ENCODE measurements around the gene MRPL21. TPM values are rescaled to one million over a fixed set of nuclear protein-coding genes. Genes with fewer than 3 reads are reported as not detected.
A peak's percentile ranks its signal among the peaks of the same experiment; 100 is the strongest.

MRPL21 gene
- total RNA-seq, 4 donors from 2014 or later: 61.0 to 75.5 (median 64.6) TPM

DNA sequence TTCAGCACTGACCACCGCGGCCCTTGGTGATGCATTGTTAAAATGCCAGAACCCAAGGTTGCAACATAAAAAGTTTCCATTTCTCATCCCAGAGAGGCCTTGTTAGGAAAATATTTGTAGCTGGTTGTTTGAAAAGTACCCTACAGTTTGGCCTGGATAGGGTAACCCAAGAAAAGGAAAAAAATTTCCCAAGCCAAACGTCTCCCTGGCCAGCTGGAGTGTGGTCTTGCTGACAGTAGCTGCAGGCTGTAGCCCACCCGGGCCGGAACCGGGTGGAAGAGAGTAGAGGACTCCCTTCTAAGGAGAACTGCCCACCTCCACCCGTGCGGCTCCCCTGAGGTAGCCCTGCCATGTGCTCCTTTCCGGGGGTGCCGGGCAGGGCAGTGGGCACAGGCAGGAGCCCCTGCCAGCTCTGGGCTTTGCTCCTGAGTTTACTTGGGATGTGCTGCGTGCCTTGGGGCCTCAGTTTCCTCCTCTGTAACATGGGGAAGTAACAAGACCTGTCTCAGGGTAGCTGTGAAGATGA is 38.5 kb upstream of the MRPL21 start:
- H3K4me3 ChIP-seq: no peak overlapping the region
- no peaks in the 10 kb centered on the region for H3K4me1 ChIP-seq
- H3K36me3 ChIP-seq: peaks cover 0 to 32% of the 10 kb centered on the region in 2 donors
- peak overlapping the region in 1 of 4 donors; percentile 34 for H3K27ac ChIP-seq
- TF ChIP-seq POLR2A (IDR thresholded peaks at IDR 0.05): no peak
- TF ChIP-seq, protein P1, sequence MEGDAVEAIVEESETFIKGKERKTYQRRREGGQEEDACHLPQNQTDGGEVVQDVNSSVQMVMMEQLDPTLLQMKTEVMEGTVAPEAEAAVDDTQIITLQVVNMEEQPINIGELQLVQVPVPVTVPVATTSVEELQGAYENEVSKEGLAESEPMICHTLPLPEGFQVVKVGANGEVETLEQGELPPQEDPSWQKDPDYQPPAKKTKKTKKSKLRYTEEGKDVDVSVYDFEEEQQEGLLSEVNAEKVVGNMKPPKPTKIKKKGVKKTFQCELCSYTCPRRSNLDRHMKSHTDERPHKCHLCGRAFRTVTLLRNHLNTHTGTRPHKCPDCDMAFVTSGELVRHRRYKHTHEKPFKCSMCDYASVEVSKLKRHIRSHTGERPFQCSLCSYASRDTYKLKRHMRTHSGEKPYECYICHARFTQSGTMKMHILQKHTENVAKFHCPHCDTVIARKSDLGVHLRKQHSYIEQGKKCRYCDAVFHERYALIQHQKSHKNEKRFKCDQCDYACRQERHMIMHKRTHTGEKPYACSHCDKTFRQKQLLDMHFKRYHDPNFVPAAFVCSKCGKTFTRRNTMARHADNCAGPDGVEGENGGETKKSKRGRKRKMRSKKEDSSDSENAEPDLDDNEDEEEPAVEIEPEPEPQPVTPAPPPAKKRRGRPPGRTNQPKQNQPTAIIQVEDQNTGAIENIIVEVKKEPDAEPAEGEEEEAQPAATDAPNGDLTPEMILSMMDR (IDR thresholded peaks at IDR 0.05 in 4 of 5, conservative IDR thresholded peaks at IDR 0.05 in 1 of 5): no peak
- ATAC-seq: no peak
- no peaks in the 10 kb centered on the region for H3K27me3 ChIP-seq
- intact Hi-C loops (cut with DNase I; ENCODE audit: low total_unique reads): no loop called here
- in situ Hi-C loops (cut with MboI; ENCODE audit: low sequenced_read_pairs in 4 of 4): no loop called here
- no peak for DNase-seq
- H3K9me3 ChIP-seq: no peaks in the 10 kb centered on the region

DNA sequence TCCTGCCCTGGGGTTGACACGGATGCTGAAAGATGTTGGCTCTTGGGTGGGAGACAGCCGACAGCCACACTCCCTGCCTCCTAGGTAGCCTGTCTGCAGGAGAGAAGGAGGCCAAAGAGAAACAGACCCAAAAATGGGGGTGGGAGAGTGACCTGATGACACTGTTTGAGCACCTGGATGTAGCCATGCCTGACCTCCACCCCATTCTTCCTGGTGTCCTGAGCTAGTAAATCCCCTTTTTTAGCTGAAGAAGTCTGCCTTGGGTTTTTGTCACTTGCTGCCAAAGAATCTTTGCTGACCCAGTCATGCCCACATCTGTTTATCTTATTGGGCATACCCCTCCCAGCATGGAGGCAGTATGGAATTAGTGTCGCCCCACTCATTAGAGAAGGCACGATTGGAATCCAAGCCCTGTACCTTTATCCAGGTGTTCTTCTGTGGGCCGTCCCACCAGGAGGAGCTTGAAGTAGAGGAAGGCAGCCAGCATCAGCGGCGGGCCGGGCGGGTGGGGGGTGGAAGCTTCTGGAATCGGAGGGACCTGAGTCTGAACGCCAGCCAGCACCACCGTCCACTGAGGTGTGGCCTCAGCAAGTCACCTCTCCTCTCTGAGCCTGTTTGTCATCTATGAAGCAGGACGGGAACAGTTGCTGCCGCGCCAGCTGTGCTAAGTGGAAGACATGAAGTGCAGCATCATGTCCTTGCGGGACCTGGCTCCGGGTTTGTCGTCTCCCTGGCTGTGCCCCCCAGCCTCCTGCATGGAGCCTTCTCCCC is 37.9 kb upstream of the MRPL21 start:
- H3K9me3 ChIP-seq: no peaks in the 10 kb centered on the region
- DNase-seq (no peak), ATAC-seq (no peak)
- TF ChIP-seq, protein P1 (IDR thresholded peaks at IDR 0.05 in 4 of 5, conservative IDR thresholded peaks at IDR 0.05 in 1 of 5): no peak
- no peak for TF ChIP-seq POLR2A (IDR thresholded peaks at IDR 0.05)
- no peaks in the 10 kb centered on the region for H3K4me1 ChIP-seq
- no peaks in the 10 kb centered on the region for H3K27me3 ChIP-seq
- peaks cover 0 to 39% of the 10 kb centered on the region in 2 donors for H3K36me3 ChIP-seq
- in situ Hi-C loops (cut with MboI; ENCODE audit: low sequenced_read_pairs in 4 of 4) (no loop called here), intact Hi-C loops (cut with DNase I; ENCODE audit: low total_unique reads) (no loop called here)
- H3K27ac ChIP-seq: no peak overlapping the region
- H3K4me3 ChIP-seq: no peak overlapping the region

DNA sequence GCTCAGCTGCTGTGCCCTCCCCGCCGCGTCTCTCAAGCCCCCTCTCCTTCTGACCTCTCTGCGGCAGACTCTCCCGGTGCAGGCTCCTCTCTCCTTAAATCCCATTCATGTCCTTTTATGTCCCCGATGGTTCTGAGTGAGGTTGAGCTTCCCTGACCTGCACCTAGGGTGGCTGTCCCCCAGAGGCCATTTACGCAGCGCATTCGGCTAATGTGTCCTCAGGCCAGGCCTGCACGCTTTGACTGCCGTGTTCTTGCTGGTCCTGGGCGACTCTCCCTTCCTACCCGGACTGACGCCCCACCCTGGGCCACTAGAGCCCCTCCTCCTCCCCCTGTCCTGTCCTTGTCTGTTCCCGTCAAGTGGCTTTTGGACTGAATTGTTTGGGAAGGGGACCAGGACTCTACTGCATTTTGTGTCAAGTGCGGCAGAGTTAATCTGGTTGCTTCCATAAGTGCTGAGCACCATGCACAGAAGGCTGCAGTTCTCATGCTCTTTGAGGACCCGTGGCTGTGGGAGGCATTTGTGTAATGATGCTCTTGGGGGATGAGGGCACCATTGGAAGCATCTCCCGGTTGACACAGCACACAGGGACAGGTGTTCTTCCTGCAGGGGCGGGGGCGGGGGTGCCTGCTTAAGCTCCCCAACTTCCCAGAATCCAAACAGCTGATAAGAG is 37.2 kb upstream of the MRPL21 start:
- Histone ChIP-seq H3K9me3 (no peaks in the 10 kb centered on the region), H3K36me3 (peaks cover 0 to 46% of the 10 kb centered on the region in 2 donors), H3K4me1 (no peaks in the 10 kb centered on the region), H3K27ac (no peak overlapping the region), H3K4me3 (no peak overlapping the region), H3K27me3 (no peaks in the 10 kb centered on the region)
- intact Hi-C loops (cut with DNase I; ENCODE audit: low total_unique reads): no loop called here
- no peak for TF ChIP-seq POLR2A (IDR thresholded peaks at IDR 0.05)
- TF ChIP-seq, protein P1 (IDR thresholded peaks at IDR 0.05 in 4 of 5, conservative IDR thresholded peaks at IDR 0.05 in 1 of 5): no peak
- DNase-seq: no peak
- in situ Hi-C loops (cut with MboI; ENCODE audit: low sequenced_read_pairs in 4 of 4): no loop called here
- ATAC-seq: no peak

DNA sequence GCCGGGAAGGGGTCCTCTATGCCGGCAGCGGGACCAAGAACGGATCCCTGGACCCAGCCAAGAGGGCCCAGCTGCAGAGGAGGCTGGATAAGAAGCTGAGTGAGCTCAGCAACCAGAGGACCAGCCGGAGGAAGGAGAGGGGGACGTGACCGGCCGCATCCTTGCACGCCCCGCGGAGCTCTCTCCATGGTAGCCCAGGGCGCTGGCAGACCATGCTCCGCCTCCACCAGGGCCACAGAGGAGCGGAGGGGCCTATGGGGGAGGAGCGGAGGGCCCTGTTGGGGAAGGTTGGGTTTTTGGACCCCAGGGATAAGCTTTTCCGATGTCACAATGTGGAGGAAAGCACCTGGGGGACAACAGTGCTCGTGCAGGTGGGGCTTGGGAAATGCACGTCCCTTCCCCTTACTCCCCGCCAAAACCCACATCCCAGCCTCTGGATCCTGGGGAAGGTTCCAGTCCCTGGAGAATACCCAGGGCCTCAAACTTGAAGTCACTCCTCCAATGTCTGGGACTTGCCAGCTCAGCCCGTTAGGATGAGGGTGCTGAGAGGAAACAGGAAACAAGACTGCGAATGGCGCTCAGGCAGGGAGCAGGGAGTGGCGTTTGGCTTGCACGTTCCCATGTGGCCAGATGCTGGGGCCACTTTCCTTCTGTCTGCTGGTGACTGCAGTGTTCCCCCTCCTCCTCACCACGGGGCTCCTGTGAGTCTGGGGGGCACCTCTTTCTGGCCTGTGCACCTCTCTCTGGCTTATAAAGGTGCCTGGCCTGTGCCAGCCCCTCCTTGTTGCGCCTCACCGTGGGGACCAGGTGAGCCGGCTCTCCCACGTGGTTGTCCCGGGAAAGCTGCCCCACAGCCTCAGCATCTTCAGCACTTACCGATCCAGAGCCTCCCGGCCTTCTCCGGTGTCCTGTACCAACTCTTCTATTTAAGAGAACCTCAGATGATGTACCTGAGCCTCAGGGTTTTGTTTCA is 36.2 kb upstream of the MRPL21 start:
- intact Hi-C loops (cut with DNase I; ENCODE audit: low total_unique reads): no loop called here

More for the DNA sequence above, 36.2 kb upstream of the MRPL21 start:
- Histone ChIP-seq H3K36me3 (peaks cover 0 to 55% of the 10 kb centered on the region in 2 donors), H3K4me1 (no peaks in the 10 kb centered on the region), H3K27me3 (no peaks in the 10 kb centered on the region), H3K9me3 (no peaks in the 10 kb centered on the region), H3K4me3 (no peak overlapping the region), H3K27ac (no peak overlapping the region)
- TF ChIP-seq, protein P1 (IDR thresholded peaks at IDR 0.05 in 4 of 5, conservative IDR thresholded peaks at IDR 0.05 in 1 of 5): no peak
- TF ChIP-seq POLR2A (IDR thresholded peaks at IDR 0.05): no peak
- in situ Hi-C loops (cut with MboI; ENCODE audit: low sequenced_read_pairs in 4 of 4): no loop called here
- ATAC-seq: no peak
- no peak for DNase-seq

Measured in gastrocnemius medialis (tissue), 4 donors.